AG09309 (cell line): Measurements from ENCODE around the gene ESR2.
A peak's percentile ranks its signal among the peaks of the same experiment; 100 is the strongest.

Experiments used
- DNase-seq: peaks from one replicate; pipeline ENCODE4 v3.0.0-alpha.2; 2010; ENCODE audit warnings: low read depth
- H3K4me3 ChIP-seq: 2 replicates; pipeline ENCODE4 v1.5.1; 2011; ENCODE audit warnings: mild to moderate bottlenecking, low read depth, low read length, moderate library complexity; ENCODE audit not compliant: control insufficient read depth
- CTCF ChIP-seq: IDR thresholded peaks from 2 replicates; pipeline ENCODE4 v1.5.1; 2011; ENCODE audit warnings: mild to moderate bottlenecking, low read depth, low read length, inconsistent platforms; ENCODE audit not compliant: insufficient read depth, control insufficient read depth; ENCODE audit errors: missing control alignments

ESR2 gene

GRCh38 chr14:64201921-64202545 lies 92.1 kb downstream of the ESR2 start:
- DNase-seq, result no peak
- no peak overlapping the region for H3K4me3 ChIP-seq
- no peak for TF ChIP-seq CTCF

- no peak overlapping the region for H3K4me3 ChIP-seq
- TF ChIP-seq CTCF, result no peak
- DNase-seq, result no peak
These were observed 92.9 kb downstream of the ESR2 start for GRCh38 chr14:64201296-64201695.

- no peak for DNase-seq
- no peak overlapping the region for H3K4me3 ChIP-seq
- no peak for TF ChIP-seq CTCF
These were observed 94.0 kb downstream of the ESR2 start for GRCh38 chr14:64200170-64200569.

- TF ChIP-seq CTCF, result no peak
- DNase-seq, result no peak
- H3K4me3 ChIP-seq, result no peak overlapping the region
These were observed 95.7 kb downstream of the ESR2 start for GRCh38 chr14:64198486-64198885.

GRCh38 chr14:64197996-64198395 lies 96.2 kb downstream of the ESR2 start:
- H3K4me3 ChIP-seq, result no peak overlapping the region
- TF ChIP-seq CTCF, result no peak
- DNase-seq, result no peak

GRCh38 chr14:64196814-64197411 lies 97.3 kb downstream of the ESR2 start:
- peak overlapping the region; percentile 45 for H3K4me3 ChIP-seq
- DNase-seq, result peak; percentile 14
- TF ChIP-seq CTCF, result no peak
